GM12878 (cell line): ENCODE measurements around the gene GPR21.

Experiments used
- CHD4 ChIP-seq: fragments of 200-600 bp; sonication (generic); IDR thresholded peaks from 2 replicates; pipeline ENCODE4 v1.6.1; 2016; ENCODE audit warnings: mild to moderate bottlenecking
- KDM1A ChIP-seq: fragments of 200-600 bp; sonication (generic); IDR thresholded peaks from 2 replicates; pipeline ENCODE4 v1.6.1; 2016; ENCODE audit warnings: borderline replicate concordance
- MTA3 ChIP-seq: IDR thresholded peaks from 2 replicates; pipeline ENCODE4 v1.6.1; 2012; ENCODE audit warnings: low read length, inconsistent platforms, borderline replicate concordance
- MXI1 ChIP-seq: fragments of 150-350 bp; IDR thresholded peaks from 2 replicates; pipeline ENCODE4 v1.6.1; 2011; ENCODE audit warnings: low read depth, mild to moderate bottlenecking, inconsistent platforms, low read length, improper control_type of control experiment
- POLR2AphosphoS5 ChIP-seq: IDR thresholded peaks from 2 replicates; pipeline ENCODE4 v1.6.1; 2011; ENCODE audit warnings: mild to moderate bottlenecking, low read length, inconsistent platforms
- SMC3 ChIP-seq: IDR thresholded peaks from 2 replicates; pipeline ENCODE4 v1.6.1; 2011; ENCODE audit warnings: low read length, improper control_type of control experiment, borderline replicate concordance
- TBL1XR1 ChIP-seq: IDR thresholded peaks from 2 replicates; pipeline ENCODE4 v1.6.1; 2012; ENCODE audit warnings: low read depth, low read length, improper control_type of control experiment
- YBX1 ChIP-seq: fragments of 450-650 bp; IDR thresholded peaks from 2 replicates; pipeline ENCODE4 v1.6.1; 2016; ENCODE audit warnings: antibody characterized with exemption
- TF ChIP-seq, protein P1 (sequence below): fragments of 450-650 bp; IDR thresholded peaks from 2 replicates; pipeline ENCODE4 v1.6.1; 2014; ENCODE audit warnings: mild to moderate bottlenecking
- TF ChIP-seq, protein P2 (sequence below), 3 experiments: IDR thresholded peaks in 2 of 3; conservative IDR thresholded peaks in 1 of 3; 2 replicates each; pipeline ENCODE4 v1.5.1; 2011; ENCODE audit warnings: low read depth in 3 of 3, low read length in 3 of 3, mild to moderate bottlenecking in 3 of 3, control low read depth in 2 of 3, moderate library complexity in 2 of 3, inconsistent platforms in 1 of 3, mixed read lengths in 1 of 3; ENCODE audit not compliant: control insufficient read depth in 2 of 3, insufficient read depth in 1 of 3; ENCODE audit errors: extremely low read depth in 1 of 3
- TF ChIP-seq, protein P3 (sequence below): fragments of 450-650 bp; IDR thresholded peaks from 2 replicates; pipeline ENCODE4 v1.6.1; 2017; ENCODE audit warnings: mild to moderate bottlenecking
- TF ChIP-seq, protein P4 (sequence below): IDR thresholded peaks from 2 replicates; pipeline ENCODE4 v1.6.1; 2011; ENCODE audit warnings: borderline replicate concordance, low read depth, mild to moderate bottlenecking, moderate library complexity, low read length; ENCODE audit not compliant: insufficient read depth, poor library complexity, severe bottlenecking
- TF ChIP-seq, protein P5 (sequence below): fragments of 450-650 bp; IDR thresholded peaks from 2 replicates; pipeline ENCODE4 v1.6.1; 2017; ENCODE audit warnings: mild to moderate bottlenecking, moderate library complexity

DNA sequence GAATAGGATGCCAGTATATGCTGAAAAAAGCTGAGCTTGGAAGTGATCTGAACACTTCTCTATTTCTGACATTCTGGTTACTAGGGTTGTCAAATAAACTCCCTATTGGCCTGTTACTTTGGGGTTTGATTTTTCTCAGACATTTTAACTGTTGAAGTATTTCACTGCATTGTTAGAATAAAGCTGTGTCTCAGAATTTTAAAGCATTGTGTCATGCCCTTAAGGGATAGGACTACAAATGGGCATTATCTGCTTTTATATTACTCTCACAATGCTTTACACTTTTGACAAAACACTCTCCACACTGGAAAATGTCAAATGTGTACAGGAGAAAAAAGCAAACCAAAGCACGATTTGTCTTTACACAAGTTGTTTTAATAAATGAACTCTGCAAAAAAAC lies 16.8 kb upstream of the GPR21 start:
- TF ChIP-seq YBX1 (no peak), KDM1A (no peak), MTA3 (no peak), SMC3 (no peak), POLR2AphosphoS5 (no peak), TBL1XR1 (no peak), CHD4 (no peak), MXI1 (no peak)
- TF ChIP-seq, protein P1, sequence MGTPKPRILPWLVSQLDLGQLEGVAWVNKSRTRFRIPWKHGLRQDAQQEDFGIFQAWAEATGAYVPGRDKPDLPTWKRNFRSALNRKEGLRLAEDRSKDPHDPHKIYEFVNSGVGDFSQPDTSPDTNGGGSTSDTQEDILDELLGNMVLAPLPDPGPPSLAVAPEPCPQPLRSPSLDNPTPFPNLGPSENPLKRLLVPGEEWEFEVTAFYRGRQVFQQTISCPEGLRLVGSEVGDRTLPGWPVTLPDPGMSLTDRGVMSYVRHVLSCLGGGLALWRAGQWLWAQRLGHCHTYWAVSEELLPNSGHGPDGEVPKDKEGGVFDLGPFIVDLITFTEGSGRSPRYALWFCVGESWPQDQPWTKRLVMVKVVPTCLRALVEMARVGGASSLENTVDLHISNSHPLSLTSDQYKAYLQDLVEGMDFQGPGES, result no peak
- TF ChIP-seq, protein P2, sequence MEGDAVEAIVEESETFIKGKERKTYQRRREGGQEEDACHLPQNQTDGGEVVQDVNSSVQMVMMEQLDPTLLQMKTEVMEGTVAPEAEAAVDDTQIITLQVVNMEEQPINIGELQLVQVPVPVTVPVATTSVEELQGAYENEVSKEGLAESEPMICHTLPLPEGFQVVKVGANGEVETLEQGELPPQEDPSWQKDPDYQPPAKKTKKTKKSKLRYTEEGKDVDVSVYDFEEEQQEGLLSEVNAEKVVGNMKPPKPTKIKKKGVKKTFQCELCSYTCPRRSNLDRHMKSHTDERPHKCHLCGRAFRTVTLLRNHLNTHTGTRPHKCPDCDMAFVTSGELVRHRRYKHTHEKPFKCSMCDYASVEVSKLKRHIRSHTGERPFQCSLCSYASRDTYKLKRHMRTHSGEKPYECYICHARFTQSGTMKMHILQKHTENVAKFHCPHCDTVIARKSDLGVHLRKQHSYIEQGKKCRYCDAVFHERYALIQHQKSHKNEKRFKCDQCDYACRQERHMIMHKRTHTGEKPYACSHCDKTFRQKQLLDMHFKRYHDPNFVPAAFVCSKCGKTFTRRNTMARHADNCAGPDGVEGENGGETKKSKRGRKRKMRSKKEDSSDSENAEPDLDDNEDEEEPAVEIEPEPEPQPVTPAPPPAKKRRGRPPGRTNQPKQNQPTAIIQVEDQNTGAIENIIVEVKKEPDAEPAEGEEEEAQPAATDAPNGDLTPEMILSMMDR (IDR thresholded peaks at IDR 0.05 in 2 of 3, conservative IDR thresholded peaks at IDR 0.05 in 1 of 3; ENCODE audit: control insufficient read depth in 2 of 3, extremely low read depth in 1 of 3, insufficient read depth in 1 of 3, low read depth in 3 of 3, low read length in 3 of 3), result no peak
- TF ChIP-seq, protein P3, sequence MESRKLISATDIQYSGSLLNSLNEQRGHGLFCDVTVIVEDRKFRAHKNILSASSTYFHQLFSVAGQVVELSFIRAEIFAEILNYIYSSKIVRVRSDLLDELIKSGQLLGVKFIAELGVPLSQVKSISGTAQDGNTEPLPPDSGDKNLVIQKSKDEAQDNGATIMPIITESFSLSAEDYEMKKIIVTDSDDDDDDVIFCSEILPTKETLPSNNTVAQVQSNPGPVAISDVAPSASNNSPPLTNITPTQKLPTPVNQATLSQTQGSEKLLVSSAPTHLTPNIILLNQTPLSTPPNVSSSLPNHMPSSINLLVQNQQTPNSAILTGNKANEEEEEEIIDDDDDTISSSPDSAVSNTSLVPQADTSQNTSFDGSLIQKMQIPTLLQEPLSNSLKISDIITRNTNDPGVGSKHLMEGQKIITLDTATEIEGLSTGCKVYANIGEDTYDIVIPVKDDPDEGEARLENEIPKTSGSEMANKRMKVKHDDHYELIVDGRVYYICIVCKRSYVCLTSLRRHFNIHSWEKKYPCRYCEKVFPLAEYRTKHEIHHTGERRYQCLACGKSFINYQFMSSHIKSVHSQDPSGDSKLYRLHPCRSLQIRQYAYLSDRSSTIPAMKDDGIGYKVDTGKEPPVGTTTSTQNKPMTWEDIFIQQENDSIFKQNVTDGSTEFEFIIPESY, result no peak
- TF ChIP-seq, protein P4, sequence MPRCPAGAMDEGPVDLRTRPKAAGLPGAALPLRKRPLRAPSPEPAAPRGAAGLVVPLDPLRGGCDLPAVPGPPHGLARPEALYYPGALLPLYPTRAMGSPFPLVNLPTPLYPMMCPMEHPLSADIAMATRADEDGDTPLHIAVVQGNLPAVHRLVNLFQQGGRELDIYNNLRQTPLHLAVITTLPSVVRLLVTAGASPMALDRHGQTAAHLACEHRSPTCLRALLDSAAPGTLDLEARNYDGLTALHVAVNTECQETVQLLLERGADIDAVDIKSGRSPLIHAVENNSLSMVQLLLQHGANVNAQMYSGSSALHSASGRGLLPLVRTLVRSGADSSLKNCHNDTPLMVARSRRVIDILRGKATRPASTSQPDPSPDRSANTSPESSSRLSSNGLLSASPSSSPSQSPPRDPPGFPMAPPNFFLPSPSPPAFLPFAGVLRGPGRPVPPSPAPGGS, result no peak
- TF ChIP-seq, protein P5, sequence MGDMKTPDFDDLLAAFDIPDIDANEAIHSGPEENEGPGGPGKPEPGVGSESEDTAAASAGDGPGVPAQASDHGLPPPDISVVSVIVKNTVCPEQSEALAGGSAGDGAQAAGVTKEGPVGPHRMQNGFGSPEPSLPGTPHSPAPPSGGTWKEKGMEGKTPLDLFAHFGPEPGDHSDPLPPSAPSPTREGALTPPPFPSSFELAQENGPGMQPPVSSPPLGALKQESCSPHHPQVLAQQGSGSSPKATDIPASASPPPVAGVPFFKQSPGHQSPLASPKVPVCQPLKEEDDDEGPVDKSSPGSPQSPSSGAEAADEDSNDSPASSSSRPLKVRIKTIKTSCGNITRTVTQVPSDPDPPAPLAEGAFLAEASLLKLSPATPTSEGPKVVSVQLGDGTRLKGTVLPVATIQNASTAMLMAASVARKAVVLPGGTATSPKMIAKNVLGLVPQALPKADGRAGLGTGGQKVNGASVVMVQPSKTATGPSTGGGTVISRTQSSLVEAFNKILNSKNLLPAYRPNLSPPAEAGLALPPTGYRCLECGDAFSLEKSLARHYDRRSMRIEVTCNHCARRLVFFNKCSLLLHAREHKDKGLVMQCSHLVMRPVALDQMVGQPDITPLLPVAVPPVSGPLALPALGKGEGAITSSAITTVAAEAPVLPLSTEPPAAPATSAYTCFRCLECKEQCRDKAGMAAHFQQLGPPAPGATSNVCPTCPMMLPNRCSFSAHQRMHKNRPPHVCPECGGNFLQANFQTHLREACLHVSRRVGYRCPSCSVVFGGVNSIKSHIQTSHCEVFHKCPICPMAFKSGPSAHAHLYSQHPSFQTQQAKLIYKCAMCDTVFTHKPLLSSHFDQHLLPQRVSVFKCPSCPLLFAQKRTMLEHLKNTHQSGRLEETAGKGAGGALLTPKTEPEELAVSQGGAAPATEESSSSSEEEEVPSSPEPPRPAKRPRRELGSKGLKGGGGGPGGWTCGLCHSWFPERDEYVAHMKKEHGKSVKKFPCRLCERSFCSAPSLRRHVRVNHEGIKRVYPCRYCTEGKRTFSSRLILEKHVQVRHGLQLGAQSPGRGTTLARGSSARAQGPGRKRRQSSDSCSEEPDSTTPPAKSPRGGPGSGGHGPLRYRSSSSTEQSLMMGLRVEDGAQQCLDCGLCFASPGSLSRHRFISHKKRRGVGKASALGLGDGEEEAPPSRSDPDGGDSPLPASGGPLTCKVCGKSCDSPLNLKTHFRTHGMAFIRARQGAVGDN, result no peak
